PFSK-1 (cell line): Measurements from ENCODE around the gene PDCD6IP.

Source experiments
- POLR2AphosphoS5 ChIP-seq: IDR thresholded peaks from 2 replicates; pipeline ENCODE4 v1.6.1; 2012; ENCODE audit warnings: low read depth, mild to moderate bottlenecking, control low read depth, low read length, moderate library complexity
- REST ChIP-seq, 2 experiments: IDR thresholded peaks; 2 replicates each; pipeline versions ENCODE4 v1.6.1 to v1.8.0; 2011 to 2012; ENCODE audit warnings: low read depth in 2 of 2, low read length in 2 of 2, control low read depth in 1 of 2, inconsistent platforms in 1 of 2, mild to moderate bottlenecking in 1 of 2, moderate library complexity in 1 of 2; ENCODE audit not compliant: insufficient read depth in 1 of 2

GRCh38 chr3:33911525-33912322, 113.3 kb downstream of the PDCD6IP start:
- TF ChIP-seq POLR2AphosphoS5, result no peak
- no peak for TF ChIP-seq REST (IDR thresholded peaks at IDR 0.05; ENCODE audit: insufficient read depth in 1 of 2, low read depth in 2 of 2, low read length in 2 of 2)
